HG03354 (cell line): ENCODE data around the gene RTN4.

ENCODE experiments used
- ATAC-seq: cut with Tn5 transposase; IDR thresholded peaks from one replicate; pipeline ENCODE4 v1.9.1; 2021; ENCODE audit warnings: mild to moderate bottlenecking; ENCODE audit not compliant: unreplicated experiment, poor library complexity, severe bottlenecking

RTN4 gene

GRCh38 chr2:54939446-54940118, 110.7 kb downstream of the RTN4 start:
- ATAC-seq: no peak

DNA sequence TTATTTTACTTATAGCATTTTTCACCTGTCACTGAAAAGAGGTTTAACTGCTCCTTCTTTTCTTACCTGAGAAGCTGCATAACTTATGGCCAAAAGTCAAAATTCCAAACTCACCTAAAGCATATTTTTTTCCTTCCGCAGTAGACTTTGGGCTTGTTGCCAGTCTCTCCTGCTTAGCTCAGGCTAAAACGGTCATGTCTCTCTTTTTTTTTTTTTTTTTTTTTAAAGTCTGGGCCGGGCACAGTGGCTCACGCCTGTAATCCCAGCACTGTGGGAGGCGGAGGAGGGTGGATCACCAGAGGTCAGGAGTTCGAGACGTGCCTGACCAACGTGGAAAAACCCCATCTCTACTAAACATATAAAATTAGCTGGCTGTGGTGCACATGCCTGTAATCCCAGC, 113.5 kb downstream of the RTN4 start:
- no peak for ATAC-seq

- no peak for ATAC-seq
These were observed 114.9 kb downstream of the RTN4 start for GRCh38 chr2:54935389-54935788.

GRCh38 chr2:54931473-54931872, 118.8 kb downstream of the RTN4 start:
- no peak for ATAC-seq

- no peak for ATAC-seq
These were observed 121.5 kb downstream of the RTN4 start for GRCh38 chr2:54928719-54929118.

DNA sequence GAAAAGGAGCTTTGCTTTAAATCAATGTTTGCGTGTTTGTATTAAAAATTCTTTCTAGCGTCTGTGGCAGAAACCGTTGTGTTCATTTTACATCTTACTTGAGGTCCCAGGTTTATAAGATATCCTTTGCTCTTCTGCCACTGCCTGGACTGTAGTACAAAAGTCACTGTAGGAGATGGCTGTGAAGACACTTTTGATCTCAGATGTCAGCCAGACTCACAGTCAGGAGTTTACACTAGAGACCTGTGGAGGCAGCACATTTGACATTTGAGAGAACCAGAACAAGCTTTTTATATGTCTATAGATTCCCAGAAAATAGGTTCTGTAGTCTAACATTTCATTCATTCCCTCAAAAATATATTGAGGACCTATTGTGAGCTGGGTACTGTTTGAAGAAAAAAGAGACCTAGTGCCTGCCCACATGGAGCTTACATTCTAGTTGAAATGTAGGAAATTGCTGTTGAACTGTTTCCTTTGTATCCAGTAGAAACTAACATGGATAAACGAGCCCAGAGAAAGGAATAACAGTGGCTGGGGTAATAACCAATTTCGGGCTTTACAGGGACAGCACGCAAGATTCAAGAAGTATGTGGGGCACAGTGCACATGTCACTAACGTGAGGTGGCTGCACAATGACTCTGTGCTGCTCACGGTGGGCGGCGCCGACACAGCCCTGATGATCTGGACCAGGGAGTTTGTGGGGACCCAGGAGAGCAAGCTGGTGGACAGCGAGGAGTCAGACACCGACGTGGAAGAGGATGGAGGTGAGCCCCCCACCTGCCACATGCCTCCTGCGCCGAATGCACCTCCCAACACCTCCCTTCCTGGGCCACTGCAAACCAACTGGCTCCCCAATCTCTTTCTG, 122.3 kb downstream of the RTN4 start:
- no peak for ATAC-seq

DNA sequence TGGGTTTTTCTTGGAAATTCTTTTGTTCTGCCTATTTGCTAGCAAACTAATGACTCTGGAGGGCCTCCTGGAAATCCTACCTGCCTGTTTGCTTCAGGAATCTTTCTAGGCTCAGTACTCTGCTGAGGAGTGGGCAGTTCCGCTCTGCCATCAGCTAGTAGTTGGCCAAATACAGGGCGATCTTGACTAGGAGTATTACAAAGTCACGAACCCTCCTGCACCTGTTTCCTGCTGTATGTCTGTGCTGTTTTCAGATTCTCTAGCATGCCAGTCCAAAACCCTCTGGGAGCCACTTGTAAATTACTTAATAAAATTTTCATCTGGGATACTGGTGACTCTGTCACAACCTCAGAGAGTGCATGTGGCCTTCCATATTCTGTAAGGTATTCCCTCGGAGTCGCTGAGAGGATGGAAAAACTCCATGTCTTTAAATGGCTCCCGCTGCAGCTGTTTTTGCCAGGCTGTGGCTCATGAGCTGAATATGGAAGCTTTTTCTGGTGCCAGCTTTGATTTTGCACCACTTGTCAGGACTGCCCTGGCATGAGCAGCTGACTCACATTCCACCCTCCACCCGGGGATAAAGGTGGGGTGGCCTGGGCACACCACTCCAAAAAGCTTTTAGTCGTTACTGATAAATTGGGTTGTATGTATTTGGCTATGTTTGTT, 123.0 kb downstream of the RTN4 start:
- ATAC-seq: no peak

- ATAC-seq: no peak
These were observed 125.2 kb downstream of the RTN4 start for GRCh38 chr2:54925022-54925421.

- no peak for ATAC-seq
These were observed 126.1 kb downstream of the RTN4 start for GRCh38 chr2:54924121-54924520.
